IPS DF 6.9 (cell line): Measurements from ENCODE around the gene SPRR2F.

Source experiments
- DNase-seq: peaks from one replicate; pipeline ENCODE4 v3.0.0-alpha.2; 2013; ENCODE audit warnings: low read depth, low spot score
- H3K27ac ChIP-seq: one replicate; pipeline ENCODE4 v1.5.1; 2013; ENCODE audit warnings: low read length, control low read depth
- H3K27me3 ChIP-seq: 2 replicates; pipeline ENCODE4 v1.6.1; 2013; ENCODE audit warnings: mild to moderate bottlenecking, low read length; ENCODE audit not compliant: control insufficient read depth, insufficient read depth
- H3K36me3 ChIP-seq: 2 replicates; pipeline ENCODE4 v1.6.1; 2013; ENCODE audit warnings: low read length; ENCODE audit not compliant: control insufficient read depth, insufficient read depth
- H3K4me1 ChIP-seq: 2 replicates; pipeline ENCODE4 v1.6.1; 2013; ENCODE audit warnings: low read length; ENCODE audit not compliant: control insufficient read depth, insufficient read depth
- H3K4me3 ChIP-seq: 2 replicates; pipeline ENCODE4 v1.5.1; 2013; ENCODE audit warnings: mild to moderate bottlenecking, low read length
- H3K9me3 ChIP-seq: 2 replicates; pipeline ENCODE4 v1.6.1; 2013; ENCODE audit warnings: low read length, inconsistent platforms; ENCODE audit not compliant: control insufficient read depth, insufficient read depth
- WGBS: extraction: QIAGEN DNeasy Blood & Tissue Kit; methylation state at CpG from one replicate; pipeline ENCODE4 v1.1.7; 2013; ENCODE audit warnings: mixed read lengths, missing lambda C conversion rate; ENCODE audit not compliant: insufficient read length, insufficient coverage; 5-methylcytosine and 5-hydroxymethylcytosine counted together

The SPRR2F gene

DNA sequence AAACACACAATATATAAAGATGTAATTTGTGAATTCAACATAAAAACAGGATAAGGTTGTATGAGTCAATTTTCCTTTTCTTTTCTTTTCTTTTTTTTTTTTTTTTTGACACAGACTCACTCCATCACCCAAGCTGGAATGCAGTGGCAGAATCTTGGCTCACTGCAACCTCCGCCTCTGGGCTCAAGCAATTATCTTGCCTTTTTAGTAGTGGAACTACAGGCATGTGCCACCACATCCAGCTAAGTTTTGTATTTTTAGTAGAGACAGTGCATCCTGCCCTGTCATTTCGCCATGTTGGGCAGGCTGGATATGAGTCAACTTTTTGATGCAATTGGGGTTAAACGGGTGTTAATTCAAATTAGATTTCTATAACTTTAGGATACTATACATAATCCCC, 31.6 kb downstream of the SPRR2F start:
- Histone ChIP-seq H3K27me3 (no peaks in the 10 kb centered on the region), H3K9me3 (no peaks in the 10 kb centered on the region), H3K27ac (no peak overlapping the region), H3K4me1 (no peaks in the 10 kb centered on the region), H3K4me3 (no peak overlapping the region), H3K36me3 (no peaks in the 10 kb centered on the region)
- DNase-seq: no peak
- WGBS: no CpG with 5 or more reads among the region's 3 CpGs

DNA sequence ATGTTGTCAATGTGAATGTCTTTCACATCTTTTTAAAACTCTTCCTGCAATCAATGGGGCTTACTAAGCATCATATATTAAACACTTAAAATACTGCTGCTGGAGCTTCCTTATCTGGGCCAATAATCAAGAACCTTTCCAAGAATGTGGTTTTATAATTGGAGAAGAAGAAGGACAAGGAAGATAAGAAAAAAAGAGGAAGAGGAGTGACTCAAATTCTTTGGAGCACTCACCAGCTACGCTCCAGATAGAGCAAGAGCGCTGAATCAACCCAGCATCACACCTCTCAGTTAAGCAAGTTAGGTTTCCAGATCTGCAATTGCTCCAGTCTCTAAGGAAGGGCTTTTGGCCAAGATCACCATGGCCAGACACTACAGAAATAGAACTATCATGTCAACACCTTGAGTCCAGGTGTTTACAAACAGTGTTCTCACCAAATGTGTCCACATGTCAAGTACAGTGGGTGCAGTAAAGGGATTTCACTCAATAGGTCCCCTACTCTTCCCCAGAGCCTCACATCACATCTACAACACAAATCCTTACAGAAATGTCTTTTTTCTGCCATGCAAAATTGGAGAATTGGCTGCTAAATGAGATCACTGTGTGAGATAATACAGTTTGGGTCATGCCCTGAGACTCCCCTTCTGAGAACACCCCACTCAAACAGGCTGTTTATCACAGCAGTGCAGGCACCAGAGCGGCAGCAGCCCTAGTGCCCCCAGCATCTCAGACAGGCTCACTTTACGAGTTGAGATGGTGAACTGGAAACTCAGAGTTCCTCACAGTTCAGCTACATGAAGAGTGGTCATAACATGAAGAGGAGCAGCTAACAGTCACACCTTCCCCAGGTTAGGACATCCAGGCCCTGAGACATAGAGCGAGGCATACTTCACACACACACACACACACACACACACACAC, 40.2 kb downstream of the SPRR2F start:
- no CpG with 5 or more reads among the region's 5 CpGs for WGBS
- Histone ChIP-seq H3K4me1 (no peaks in the 10 kb centered on the region), H3K9me3 (no peaks in the 10 kb centered on the region), H3K36me3 (no peaks in the 10 kb centered on the region), H3K27me3 (no peaks in the 10 kb centered on the region), H3K27ac (no peak overlapping the region), H3K4me3 (no peak overlapping the region)
- DNase-seq: no peak

DNA sequence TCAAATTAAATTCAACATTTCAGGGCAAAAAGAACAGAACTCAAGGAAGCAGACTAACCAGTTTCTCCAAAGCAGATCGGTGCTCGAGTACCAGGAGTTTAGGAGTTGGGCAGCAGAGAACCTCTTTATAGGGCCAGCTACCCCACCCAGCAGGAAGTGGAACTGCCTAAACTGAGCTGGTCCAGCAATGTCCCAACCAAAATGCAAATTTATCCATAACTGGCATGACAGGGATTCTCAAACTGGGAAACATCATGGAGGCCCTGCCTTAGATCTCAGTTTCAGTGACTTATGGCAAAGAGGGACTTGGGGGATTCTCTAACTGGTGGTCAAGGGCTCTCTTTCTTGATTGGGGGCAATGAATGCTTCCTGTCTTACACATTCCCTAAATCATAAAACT, 41.8 kb downstream of the SPRR2F start, which contains the start of gene SPRR2B:
Gene SPRR2B, minus strand, starts transcription at position 101 of the 400 bp plus-strand sequence. CDS start 772 bp downstream, outside the sequence.
- Histone ChIP-seq H3K4me1 (no peaks in the 10 kb centered on the region), H3K27me3 (no peaks in the 10 kb centered on the region), H3K4me3 (no peak within 1 kb of the TSS), H3K9me3 (no peaks in the 10 kb centered on the region), H3K27ac (no peak within 1 kb of the TSS), H3K36me3 (no peaks in the 10 kb centered on the region)
- DNase-seq: no peak
- no CpG with 5 or more reads among the region's 2 CpGs for WGBS

DNA sequence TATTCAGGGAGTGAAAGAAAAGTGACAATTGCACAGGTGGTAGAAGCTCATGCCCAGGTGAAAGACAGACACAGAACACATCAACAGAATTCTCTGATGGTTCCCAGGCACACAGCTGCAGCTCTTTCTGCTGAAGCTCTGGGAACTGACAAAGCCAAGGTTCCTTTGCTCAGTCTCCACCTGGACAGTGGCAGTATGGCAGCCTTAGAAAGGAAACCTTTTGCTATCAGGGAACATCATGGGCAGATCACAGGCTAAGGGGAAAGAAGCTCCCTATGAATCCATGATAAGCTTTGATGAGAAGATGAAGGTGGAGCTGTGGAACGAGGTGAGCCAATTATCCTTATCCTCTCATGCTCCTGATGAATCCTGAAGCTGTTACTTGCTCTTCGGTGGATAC, 43.1 kb downstream of the SPRR2F start:
- H3K9me3 ChIP-seq: no peaks in the 10 kb centered on the region
- H3K4me3 ChIP-seq: no peak overlapping the region
- no peaks in the 10 kb centered on the region for H3K4me1 ChIP-seq
- no CpG with 5 or more reads among the region's 2 CpGs for WGBS
- H3K27me3 ChIP-seq: no peaks in the 10 kb centered on the region
- DNase-seq: no peak
- H3K27ac ChIP-seq: no peak overlapping the region
- H3K36me3 ChIP-seq: no peaks in the 10 kb centered on the region
